Astrocyte (in vitro differentiated cells and primary cell): ENCODE data around the gene RRAS.

ENCODE experiments used
- EZH2 ChIP-seq: IDR thresholded peaks from 2 replicates; pipeline ENCODE4 v1.6.1; 2012; ENCODE audit warnings: mild to moderate bottlenecking, low read length, inconsistent platforms; ENCODE audit not compliant: insufficient read depth
- TF ChIP-seq, protein P1 (sequence below): IDR thresholded peaks from 2 replicates; pipeline ENCODE4 v1.5.1; 2011; ENCODE audit warnings: low read depth, mild to moderate bottlenecking, inconsistent platforms, low read length, moderate library complexity; ENCODE audit not compliant: insufficient read depth

DNA sequence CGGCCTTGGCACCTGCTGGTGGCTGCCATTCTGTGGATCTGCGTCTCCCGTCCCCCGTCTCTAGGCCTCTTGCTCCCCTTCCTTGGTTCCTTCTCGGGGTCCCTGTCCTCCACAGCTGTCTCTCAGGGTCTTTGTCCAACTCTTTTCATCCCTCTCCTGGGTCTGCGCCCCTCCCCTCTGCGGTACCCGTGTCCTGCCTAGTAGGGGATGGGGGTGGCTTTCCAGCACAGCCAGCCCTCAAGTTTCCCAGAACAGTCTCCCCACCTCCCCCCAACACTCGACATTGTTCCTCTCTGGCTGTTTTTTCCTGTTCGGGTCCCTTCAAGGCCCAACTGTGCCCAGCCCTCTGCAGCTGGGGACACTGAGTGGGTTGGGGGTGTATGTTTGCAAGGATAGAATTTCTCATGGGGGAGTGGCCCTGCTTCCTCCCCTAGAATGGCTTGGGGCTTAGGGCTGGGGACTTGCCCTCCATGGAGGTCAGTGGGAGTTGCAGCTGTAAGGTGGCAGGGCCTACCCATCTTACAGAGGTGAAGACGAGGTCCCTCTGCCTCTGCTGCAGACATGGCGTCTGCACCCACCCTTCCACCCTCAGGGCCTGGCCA, 48.7 kb upstream of the RRAS start:
- no peak for TF ChIP-seq EZH2
- TF ChIP-seq, protein P1, sequence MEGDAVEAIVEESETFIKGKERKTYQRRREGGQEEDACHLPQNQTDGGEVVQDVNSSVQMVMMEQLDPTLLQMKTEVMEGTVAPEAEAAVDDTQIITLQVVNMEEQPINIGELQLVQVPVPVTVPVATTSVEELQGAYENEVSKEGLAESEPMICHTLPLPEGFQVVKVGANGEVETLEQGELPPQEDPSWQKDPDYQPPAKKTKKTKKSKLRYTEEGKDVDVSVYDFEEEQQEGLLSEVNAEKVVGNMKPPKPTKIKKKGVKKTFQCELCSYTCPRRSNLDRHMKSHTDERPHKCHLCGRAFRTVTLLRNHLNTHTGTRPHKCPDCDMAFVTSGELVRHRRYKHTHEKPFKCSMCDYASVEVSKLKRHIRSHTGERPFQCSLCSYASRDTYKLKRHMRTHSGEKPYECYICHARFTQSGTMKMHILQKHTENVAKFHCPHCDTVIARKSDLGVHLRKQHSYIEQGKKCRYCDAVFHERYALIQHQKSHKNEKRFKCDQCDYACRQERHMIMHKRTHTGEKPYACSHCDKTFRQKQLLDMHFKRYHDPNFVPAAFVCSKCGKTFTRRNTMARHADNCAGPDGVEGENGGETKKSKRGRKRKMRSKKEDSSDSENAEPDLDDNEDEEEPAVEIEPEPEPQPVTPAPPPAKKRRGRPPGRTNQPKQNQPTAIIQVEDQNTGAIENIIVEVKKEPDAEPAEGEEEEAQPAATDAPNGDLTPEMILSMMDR, result no peak
